Measurements from ENCODE around the gene NTSR2.

Gene NTSR2

DNA sequence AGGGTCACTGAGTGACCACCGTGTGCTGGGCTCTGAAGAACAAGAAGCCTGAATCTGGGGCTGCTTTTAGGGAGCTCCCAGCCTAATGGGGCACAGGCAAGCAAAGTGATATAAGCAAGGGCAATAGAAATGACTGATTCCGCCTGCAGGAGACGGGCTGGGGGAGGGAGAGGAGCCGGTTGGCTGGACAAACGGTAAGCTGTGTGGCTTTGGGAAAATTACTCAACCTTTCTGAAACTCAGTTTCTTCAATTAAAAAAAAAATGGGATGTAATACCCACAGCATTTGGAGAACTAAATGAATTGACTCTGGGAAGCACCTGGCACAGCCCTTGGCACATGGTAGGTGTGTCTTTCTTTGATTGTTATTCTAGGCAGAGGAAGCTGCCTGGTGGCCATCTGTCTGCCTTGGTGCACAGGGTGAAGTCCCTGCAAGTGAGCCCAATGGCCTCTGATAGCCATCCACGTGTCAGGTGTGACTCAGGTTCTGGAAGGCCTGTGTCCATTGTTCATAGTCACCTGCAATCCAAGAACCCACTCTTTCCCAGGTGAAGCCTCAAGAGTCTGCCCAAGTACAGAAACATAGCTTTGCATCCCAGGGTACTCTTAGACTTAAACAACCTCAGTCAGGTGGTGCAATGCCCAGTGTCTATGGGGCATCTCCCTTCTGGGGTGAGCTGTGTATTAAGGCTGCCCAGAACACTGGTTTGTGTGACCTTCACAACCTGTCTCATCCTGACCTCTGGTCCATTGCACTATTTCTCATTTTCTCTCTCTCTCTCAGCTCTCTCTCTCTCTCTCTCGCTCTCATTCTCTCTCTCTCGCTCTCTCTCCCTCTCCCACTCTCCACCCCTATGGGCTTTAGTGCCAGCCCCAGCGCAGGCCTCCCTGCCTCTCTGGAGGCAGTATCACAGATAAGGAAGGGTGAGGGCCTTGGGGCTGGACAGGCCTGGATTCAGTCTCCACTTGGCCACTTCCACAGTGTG lies 30.0 kb upstream of the NTSR2 start:
- DNase-seq = no peak

DNA sequence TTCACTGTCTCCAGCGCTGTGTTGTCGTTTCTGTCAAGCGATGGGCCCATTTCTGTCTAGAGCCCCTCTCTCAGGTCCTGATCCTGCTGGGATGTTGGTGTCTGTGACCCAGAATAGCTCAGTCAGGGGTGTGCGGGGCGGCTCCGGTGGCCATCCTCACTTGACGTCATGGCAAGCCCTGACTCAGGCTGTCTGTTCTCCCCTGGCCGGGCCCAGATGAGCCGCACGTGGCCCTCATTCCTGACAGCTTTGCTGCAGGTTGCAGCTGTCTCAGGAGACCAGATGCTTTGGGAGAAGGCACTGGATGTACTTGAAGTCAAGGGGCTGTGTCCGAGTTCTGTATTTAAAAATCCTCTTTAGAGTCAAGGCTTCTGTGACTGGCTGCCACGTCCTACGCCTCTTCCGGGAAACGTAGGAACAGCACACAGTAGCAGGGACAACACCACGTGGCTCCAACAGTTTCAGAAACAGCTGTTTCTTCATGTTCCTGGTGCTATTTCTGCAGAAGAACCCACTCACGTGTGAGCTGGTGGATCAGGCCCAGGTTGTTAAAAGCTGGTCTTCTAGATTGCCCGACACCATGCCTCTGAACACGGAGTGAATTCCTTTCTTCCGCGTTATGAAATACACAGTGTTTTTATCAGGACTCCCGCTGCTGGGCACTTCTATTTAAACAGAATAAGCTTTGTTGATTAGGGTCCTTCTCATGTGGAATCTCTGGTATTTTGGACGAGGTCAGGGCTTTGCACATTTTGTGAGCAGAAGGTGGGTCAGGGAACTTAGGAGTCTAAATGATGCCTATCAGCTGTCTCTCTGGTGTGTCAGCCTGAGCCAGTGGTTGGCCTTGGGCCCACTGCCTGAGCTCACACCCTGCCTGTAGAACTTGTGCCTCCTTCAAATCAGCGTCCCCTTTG lies 28.3 kb upstream of the NTSR2 start:
- DNase-seq = no peak

DNA sequence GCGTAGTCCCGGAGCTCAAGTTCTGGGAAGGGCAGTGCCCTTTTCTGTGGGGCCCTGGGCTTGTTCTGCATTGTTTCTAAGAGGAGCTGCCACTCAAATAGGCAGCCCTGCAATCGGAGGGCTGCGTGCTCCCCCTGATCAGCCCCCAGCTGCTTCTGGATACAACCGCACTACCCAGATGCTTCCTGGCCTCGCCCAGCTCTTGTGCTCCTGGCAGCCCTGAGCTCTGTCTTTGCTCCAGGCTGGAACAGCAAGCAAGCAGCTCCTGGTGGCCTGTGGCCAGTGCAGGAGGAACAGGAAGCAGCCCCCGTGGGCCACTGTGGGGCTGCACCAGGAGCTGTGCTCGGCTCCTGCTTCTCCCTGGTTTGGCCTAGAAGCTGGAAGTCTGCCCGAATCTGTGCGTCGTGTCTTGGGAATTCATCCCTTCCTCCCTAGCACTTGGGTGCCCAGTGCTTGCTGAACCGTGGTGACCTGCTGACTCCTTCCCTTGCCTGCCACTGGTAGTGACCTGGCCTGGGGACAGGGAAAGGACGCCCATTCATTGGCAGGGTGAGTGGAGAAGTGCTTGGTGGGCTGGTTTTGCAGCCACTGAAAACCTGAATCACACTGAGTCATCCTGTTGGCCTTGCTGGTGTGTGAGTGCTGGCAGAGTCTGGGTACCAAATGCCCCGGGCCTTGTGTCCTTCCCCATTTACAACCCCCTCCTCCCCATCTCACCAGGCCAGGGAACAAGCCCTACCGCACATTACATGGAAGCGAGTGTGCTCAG lies 27.3 kb upstream of the NTSR2 start:
- no peak for DNase-seq

DNA sequence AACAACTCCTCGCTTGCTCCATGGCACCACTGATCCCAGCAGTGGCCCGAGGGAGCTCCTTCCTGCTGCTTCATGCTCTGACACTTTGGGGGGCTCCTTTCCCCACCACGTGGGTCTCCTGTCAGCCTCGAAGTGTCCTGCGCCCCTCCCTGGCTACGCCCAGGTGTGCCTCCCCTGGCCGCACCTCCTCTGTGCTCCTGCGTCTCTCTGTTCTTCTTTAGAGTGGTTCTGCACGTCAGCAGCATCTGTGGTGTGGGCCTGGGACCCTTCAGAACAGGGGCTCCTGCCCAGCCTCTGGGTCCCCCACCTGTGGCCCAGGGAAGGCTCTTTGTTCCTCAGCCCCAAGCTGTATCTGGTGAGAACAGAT lies 26.7 kb upstream of the NTSR2 start:
- no peak for DNase-seq

DNA sequence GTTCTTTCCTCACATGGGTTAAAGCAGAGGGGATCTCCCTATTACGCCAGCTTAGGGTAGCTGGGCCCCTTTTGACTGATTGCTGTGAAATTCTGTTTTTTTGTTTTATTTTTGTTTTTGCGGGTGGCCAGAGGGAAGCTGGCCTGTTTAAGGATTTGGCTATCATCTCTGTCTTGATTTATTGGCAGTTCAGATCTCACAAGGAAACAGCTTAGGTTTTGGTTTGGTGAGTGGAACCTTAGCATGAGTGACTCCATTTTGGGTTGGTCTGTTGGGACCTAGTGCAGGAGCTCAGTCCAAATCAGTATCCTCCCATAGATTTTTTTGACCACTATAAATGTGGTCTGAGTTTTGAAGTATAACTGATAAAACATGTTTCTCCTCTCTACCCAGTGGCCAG lies 25.6 kb upstream of the NTSR2 start:
- no peak for DNase-seq

DNA sequence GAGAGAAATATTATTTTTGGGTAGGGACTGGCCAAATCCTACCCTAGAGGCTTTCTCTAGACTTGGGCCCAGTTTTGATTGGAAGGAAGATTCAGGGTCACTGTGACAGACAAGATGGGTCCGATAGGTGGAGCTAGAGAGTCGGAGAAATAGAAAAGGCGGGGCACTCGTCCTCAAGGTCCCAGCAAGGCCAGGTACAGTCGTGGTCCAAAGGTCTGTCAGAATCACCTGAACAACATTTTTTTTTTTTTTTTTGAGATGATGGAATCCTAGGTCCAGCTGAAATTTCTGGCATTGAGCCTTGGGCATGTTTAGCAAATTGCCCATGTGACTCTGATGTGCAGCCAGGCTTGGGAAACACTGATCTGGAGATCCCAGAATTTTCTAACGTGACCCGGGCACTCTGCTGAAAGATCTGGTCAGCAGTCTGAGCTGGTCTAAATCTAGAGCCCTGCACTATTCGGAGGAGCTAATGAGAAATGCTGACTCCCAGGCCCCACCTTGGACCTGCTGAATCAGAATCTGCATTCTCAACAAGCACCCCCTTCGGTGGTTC lies 23.0 kb upstream of the NTSR2 start:
- DNase-seq = no peak

DNA sequence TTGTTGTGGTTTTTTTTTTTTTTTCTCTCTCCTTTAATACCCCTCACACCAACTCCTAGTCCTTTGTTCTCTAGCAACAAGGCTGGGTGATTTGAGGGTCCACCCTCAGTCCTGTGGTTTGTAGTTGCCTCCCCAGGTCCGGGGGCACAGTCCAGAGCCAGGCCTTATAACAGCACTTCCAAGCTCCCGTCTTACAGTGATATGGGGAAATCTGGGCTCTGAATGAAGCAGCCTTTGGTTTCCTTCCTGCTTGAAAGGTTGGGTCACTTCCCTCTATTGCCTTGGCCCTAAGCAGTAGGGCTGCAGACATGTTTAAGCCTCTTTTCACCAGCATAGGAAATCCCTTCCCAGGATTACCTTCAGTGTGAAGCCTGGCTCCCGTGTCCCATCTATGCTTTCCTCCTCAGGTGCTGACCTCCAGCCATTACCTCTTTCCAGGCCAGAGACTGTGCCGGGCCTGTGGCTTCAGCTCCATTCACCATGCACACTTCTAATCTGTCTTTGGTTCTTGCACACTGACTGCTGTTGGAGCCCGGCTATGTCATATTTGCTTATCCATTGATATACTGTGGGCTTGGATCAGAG lies 21.2 kb upstream of the NTSR2 start:
- no peak for DNase-seq

DNA sequence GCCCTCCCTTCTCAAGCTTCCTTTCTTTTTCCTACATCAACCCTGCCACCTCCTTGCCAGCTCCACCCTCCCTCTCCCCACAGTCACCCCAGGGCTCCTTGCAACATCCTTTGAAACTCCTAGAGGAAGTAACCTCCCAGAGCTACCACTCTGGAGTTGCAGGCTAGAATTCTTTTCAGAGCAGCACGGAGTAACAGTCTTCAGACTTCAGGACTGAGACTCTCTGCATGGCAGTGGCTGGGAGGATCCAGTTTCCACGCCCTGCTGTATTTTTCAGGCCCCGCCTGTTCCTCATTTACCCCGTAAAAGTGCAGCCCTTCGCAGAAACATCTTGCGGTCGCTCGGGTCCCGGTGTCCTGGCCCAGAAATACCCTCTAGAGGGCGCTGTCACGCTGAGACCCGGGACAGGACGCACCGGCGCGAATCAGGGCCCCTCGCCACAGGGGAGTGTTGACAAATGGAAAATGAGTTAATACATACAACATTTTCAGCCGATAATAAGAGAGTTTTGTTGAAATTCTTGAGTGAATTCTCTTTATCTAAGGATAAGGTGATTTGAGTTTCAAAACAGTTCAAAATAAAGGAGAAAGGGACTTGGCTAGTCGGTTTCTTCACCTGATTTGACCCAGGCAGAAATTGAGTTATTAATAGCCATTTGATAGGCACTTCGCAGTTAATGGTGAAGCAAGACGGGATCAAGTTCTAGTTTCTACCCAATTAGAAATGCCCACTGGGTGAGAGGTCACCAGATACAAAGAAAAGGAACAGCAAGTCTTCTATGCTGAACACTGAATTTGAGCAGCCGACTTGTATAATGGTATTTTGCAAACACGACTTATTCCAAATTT lies 18.5 kb upstream of the NTSR2 start:
- peak; percentile 13 for DNase-seq

DNA sequence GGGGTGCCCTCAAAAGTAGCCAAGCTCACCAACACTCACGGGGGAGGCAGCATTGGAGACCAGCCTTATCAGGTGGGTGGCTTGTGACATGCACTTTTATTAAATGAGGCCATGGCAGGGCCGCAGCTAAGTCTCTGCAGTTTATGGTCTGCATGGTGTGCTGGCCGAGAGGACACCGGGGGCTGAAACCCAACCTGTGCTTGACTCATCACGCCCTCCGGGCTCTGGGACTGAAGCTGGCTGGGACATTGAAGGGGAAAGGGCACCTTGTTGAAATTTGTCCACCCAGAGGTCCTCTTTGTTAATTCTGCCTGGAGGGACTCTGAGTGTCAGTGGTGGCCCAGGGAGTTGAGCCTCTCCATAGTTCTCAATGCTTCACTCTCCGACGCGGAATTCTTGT lies 17.7 kb upstream of the NTSR2 start:
- no peak for DNase-seq

DNA sequence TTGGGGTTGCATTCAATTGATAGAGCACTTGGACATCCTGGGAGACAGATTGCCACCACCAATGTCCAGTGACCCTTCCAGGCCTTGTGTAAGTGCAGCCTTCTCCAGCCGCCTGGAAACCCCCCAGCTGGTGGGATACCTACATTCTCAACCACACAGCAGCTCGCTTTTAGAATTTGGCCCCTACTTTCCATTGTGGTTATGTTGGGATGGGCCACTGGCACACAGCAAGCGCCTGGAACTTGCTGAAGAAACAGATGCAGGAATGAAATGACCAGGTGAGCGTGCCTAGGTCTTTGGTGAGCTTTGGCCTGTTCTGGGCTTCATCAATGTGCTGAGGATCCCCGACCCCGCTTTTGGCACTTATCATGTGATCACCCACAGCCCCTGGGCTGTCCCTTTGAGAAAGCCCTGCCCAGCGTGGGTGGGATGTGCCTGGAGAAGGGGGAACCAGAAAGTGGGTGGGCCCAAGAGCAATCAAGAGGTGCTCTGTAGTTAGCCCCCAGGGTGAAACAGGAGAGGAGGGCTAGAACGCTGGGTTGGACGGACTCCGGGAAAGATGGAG lies 16.0 kb upstream of the NTSR2 start:
- DNase-seq = no peak

DNA sequence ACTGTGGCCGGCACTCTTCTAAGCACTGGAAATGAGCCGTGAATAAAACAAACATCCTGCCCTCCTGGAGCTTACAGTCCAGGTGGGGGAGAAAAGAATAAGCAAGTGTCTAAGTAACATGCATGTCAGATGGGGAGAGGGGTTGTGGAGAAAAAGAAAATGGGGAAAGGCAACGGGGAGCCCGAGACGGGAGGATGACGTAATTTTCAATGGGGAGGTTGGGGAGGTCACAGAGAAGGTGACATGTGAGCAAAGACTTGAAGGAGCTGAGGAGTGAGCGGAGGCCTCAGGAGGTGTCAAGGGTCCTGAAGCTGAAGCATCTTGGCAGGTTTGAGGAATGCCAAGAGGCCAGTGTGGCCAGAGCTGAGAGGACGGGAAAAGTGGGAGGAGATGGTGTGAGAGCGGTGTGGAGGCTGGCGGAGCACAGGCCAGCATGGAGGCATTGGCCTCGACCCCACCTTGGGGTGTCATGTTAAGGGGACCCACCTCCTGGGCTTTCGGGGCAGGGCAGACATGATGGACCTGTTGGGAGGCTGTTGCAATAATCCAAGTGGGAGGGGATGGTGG lies 15.0 kb upstream of the NTSR2 start:
- DNase-seq = no peak

DNA sequence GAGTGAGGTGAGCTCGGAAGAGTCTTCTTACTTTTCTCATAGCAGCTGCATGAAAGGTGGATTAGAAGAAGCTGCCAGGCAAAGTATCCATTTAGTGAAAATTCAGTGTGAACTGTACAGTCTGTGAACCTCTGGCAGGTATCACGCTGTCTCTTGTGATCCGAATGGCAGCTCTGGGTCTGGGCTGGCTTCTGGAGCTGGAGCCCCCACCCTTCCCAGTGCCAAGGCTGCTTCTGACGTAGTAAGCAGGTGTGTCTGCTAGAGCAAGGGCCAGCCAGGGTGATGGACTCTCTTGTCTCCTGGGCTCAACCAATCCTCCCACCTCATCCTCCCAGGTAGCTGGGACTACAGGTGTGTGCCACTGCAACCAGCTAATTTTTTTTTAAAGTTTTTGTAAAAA lies 14.0 kb upstream of the NTSR2 start:
- DNase-seq = no peak

DNA sequence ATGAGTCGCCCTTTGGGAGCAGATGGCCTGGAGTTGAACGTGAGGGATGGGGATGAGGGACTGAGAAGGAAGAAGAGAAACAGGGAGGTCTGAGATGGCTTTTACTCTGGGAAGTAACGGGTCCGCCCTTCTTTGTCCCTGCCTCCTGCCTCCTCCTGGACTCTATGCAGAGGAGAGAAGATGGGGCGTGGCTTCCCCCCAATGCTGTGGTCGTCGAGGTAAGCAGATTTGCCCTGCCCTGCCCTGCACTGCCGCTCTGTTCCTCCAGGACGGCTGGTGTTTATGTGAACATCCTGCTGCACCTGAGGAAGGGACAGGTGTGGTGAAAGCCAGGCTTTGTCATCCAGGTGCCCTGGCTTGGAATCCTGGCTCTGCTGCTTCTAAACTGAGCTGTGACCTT lies 13.5 kb upstream of the NTSR2 start:
- DNase-seq = no peak

DNA sequence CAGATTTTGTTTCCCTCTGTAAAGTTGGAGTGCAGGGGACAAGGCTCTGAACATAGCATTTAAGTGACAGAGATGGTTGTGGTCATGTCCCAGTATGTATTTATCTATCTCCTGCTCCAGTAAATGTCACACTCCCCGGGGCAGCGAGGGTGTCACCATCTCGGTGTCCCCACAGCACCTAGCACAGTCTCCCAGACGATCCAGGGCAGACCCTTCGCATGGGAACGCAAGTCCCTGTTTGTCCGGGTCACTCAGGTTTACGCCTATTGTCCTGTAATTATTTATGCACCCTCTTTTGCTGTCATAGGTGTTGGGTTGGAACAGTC lies 12.6 kb upstream of the NTSR2 start:
- no peak for DNase-seq

DNA sequence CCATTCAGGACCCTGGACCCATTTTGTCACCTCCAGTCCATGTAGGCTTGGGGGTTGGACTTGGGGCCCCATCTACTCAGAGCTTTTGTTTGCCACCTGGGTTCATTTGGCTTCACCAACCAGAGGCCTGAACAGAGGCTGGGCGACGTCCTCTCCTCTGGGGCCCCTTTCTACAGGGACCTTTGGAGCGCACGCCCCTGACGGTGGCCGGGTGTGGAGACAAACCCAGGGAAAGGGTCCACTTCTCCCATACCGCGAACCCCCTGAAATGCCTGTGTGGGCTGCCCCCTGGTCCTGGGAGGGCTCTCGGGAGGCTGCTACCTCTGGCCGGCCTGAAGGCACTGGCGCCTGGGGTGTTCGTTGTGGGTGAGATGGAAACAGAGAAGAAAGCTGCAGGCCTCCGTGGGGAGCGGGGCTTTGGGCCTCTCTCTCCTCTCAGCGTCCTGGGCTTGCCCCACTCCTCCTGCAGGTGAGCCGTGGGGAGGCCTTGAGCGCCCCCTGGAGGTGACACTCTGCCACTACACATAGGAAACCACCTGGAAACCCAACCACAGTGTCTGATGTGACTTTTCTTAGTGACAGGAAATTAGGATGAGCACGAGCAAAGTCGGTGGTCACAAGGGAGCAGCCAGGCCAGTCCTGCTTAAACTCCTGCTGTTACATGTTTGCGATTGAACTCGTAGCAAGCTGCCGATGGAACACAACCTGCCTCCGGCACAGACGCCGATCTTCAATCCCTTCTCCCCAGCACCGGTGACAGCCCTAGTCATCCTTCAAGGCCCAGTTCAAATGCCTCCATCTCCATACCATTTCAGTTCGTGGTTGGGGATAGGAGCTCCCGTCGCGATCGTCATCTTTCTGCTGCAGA lies 12.0 kb upstream of the NTSR2 start:
- DNase-seq = no peak

DNA sequence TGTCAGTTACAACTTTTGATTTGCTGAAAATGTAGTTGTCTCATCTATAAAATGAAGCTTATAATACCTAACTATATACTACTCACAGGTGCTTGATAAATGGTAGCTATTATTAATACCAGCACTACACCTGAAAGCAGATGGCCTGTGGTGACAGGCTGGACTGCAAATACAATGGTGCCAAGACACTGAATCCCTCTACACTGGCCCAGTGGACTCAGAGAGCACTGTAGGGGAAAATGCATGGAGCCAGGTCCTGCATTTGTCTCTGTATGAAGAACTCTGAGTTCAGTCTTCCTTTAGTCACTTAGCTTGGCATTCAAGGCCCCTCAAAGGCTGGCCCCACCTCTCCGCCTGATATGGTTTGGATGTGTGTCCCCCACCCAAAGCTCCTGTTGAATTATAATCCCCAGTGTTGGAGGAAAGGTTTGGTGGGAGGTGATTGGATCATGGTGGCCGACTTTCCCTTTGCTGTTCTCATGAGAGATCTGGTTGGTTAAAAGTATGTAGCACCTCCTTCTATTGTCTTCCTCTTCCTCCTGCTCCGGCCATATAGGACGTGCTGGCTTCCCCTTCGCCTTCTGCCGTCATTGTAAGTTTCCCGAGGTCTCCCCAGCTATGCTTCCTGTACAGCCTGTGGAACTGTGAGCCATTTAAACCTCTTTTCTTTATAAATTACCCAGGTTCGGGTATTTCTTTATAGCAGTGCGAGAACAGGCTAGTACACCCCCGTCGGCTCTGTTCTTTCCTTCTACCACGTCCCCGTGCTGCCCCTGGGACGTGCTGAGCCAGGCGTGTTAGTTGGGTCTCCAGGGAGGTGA lies 11.1 kb upstream of the NTSR2 start:
- no peak for DNase-seq

DNA sequence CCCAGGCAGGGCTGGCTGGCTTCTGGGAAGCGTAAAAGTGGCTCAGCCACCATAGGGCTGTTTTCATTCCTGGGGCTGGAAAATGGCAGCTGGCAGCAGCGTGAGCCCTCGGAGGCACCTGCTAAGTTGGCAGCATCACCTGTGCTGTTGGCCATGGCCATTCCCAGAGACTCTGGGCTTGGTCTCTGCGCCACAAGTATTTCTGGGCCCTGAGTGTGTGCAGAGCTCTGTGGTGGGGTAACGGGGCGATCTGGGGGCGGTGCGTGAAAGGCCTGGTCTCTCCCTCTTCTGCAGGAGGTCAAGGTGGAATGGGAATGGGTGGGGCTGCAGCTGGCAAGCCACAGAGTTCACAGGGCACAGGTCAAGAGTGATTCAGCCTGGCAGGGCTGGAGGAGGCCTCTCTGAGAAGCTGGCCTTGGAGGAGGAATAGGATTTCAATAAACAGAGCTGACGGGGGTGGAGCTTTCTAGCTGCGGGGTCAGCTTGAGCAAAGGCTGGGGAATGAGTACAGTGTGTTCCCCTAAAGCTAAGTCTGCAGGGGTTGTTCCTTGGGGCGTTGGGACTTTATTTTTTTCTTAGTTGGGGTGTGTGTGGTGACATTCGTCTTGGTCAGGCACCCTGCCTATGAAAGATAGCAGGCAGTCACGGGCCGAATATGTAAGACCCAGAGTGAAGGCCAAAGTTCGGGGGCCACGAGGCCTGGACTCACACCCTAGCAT lies 10.3 kb upstream of the NTSR2 start:
- no peak for DNase-seq

DNA sequence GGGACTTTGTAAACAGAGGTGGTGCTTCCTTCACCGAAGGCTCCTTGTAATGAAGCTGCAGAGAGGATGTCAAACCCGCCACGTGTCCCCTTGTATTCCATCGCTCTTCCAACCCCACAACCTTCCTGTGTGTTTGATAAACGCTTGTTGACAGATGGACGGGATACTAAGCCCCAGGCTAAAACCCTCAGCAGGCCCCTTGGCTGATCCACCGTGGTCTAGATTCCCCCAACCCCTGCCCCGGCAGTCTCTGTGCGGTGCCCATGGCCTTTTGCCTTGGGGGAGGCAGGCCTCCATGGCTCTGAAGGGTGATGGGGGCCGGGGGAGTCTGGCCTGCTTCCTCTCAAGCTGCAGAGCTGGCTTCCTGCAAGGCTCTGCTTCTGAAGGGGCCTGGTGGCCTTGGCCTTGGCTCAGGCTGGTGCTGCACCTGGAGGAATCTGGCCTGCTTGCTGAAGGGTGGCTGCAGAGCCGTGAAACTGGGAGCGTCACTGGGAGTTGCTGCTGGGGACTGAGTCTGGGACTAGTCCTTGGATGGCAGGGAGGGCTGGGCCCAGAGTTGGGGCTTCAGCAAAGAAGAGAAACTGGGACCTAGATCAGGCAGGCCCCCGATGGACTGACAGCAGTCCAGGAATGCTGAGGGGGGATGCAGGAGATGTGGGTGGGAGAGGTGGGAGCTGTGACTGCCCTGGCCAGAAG lies 9.6 kb upstream of the NTSR2 start:
- DNase-seq = no peak
